HG03135 (cell line): ENCODE results near the gene AGAP1.

Experiments used
- ATAC-seq: cut with Tn5 transposase; IDR thresholded peaks from one replicate; pipeline ENCODE4 v1.9.1; 2021; ENCODE audit warnings: mild to moderate bottlenecking, moderate library complexity; ENCODE audit not compliant: unreplicated experiment

The AGAP1 gene

GRCh38 chr2:236180831-236181453 is 687.1 kb downstream of the AGAP1 start:
- no peak for ATAC-seq
